ENCODE measurements around the gene KCTD5.

DNA sequence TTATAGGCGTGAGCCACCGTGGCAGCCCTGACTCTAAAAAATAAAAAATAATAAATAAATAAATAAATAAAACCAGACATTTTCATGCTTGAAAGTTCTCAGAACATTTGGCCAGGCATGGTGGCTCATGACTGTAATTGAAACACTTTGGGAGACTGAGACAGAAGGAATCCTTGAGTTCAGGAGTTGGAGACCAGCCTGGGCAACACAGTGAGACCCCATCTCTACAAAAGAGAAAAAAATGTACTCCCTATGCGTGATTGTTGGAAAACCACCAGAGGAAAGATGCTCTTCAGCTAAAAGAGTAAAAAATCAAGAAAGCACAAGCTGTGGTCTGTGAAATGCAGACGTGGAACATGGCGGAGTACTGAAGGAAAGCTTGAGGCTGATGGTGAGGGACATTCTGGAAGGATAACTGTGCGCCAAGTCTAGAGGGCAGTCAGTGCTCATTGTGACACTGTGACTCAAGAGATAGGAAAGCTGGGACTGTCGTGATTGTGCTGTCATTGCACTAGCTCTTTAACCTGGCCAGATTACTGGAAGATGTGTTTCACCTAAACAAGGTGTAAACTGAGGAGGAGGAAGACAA lies 41.9 kb downstream of the KCTD5 start:
- TF ChIP-seq CTCF (conservative IDR thresholded peaks at IDR 0.05; ENCODE audit: low read length) (no peak), EZH2phosphoT487 (IDR thresholded peaks at IDR 0.05; ENCODE audit: borderline replicate concordance) (no peak)

Data from Loucy (cell line).